HepG2 (cell line): Measurements from ENCODE around the gene GTF2A1. TPM values are rescaled to one million over a fixed set of nuclear protein-coding genes. Genes with fewer than 3 reads are reported as not detected.

Source experiments
- AFF4 ChIP-seq: sonication (generic); formaldehyde crosslinking; IDR thresholded peaks from 2 replicates; pipeline ENCODE4 v1.4.0; 2020; ENCODE audit warnings: missing genetic modification reagents
- AHDC1 ChIP-seq: sonication (generic); formaldehyde crosslinking; IDR thresholded peaks from 2 replicates; pipeline ENCODE4 v1.5.1; 2020; ENCODE audit warnings: mild to moderate bottlenecking, missing genetic modification reagents, borderline replicate concordance
- CBX1 ChIP-seq: IDR thresholded peaks from one replicate; pipeline ENCODE4 v1.6.1; 2016; ENCODE audit warnings: antibody characterized with exemption, low read depth
- NR2F2 ChIP-seq: IDR thresholded peaks from 2 replicates; pipeline ENCODE4 v1.6.1; 2012; ENCODE audit warnings: low read depth, inconsistent platforms, borderline replicate concordance
- RNF219 ChIP-seq: sonication (generic); formaldehyde crosslinking; IDR thresholded peaks from 2 replicates; pipeline ENCODE4 v1.5.0; 2020; ENCODE audit warnings: mild to moderate bottlenecking, missing genetic modification reagents
- SOX13 ChIP-seq, 3 experiments: fragments of 450-650 bp in 1 of 3; sonication (generic) in 1 of 3; formaldehyde crosslinking in 1 of 3; IDR thresholded peaks in 2 of 3; conservative IDR thresholded peaks in 1 of 3; 2 replicates each; pipeline versions ENCODE4 v1.5.0 to v1.6.1; 2016 to 2020; ENCODE audit warnings: antibody characterized with exemption in 1 of 3, mild to moderate bottlenecking in 1 of 3, missing compliant biosample characterization in 1 of 3, missing genetic modification reagents in 1 of 3, moderate library complexity in 1 of 3
- SP2 ChIP-seq: sonication (generic); formaldehyde crosslinking; IDR thresholded peaks from 2 replicates; pipeline ENCODE4 v1.5.1; 2020; ENCODE audit warnings: mild to moderate bottlenecking, missing genetic modification reagents
- SRF ChIP-seq: IDR thresholded peaks from 2 replicates; pipeline ENCODE4 v1.6.1; 2011; ENCODE audit warnings: mild to moderate bottlenecking, low read depth, low read length, moderate library complexity
- TBX2 ChIP-seq: sonication (generic); formaldehyde crosslinking; IDR thresholded peaks from 2 replicates; pipeline ENCODE4 v1.5.0; 2020; ENCODE audit warnings: missing genetic modification reagents, mild to moderate bottlenecking, borderline replicate concordance
- TFDP1 ChIP-seq: IDR thresholded peaks from 2 replicates; pipeline ENCODE4 v1.6.1; 2016; ENCODE audit warnings: missing compliant biosample characterization, missing genetic modification reagents, borderline replicate concordance
- U2AF2 ChIP-seq: fragments of 200-400 bp; formaldehyde crosslinking; IDR thresholded peaks from 2 replicates; pipeline ENCODE4 v1.6.1; 2017; ENCODE audit warnings: low read depth, mild to moderate bottlenecking, low read length
- ZNF296 ChIP-seq: sonication (generic); formaldehyde crosslinking; conservative IDR thresholded peaks from 2 replicates; pipeline ENCODE4 v1.5.0; 2020; ENCODE audit warnings: mild to moderate bottlenecking, missing genetic modification reagents
- ZNF329 ChIP-seq: sonication (generic); formaldehyde crosslinking; IDR thresholded peaks from 2 replicates; pipeline ENCODE4 v1.9.0; 2021; ENCODE audit warnings: low read depth, mild to moderate bottlenecking, missing genetic modification reagents
- polyA plus RNA-seq, 8 experiments: library from polyadenylated mRNA; depleted of rRNA in 3 of 8; stranded (reverse) in 7 of 8; unstranded in 1 of 8; fragments of >200 nt; fragmentation: Illumina TruSeq in 4 of 8; extraction: Trizol in 4 of 8; gene quantifications; 2 replicates each; pipeline versions ENCODE4 v1.2.1 to v1.2.3, GENCODE V29; 2011 to 2016; ENCODE audit warnings: low read depth in 4 of 8, missing spikeins in 1 of 8, mixed read lengths in 1 of 8; ENCODE audit not compliant: insufficient read depth in 1 of 8
- total RNA-seq, 5 experiments: library from RNA; depleted of rRNA; stranded (reverse); fragments of >200 nt; fragmentation: Illumina TruSeq; extraction: Trizol; gene quantifications; 2 replicates each; pipeline ENCODE4 v1.2.3, GENCODE V29; 2016; ENCODE audit warnings: low read depth in 1 of 5

The GTF2A1 gene
- total and polyA plus RNA-seq, 2 of the 13 experiments (the other 11 are each of a cell fraction or from before 2014, with no cell fraction given): 14.9 to 17.5 TPM

GRCh38 chr14:81220830-81221578, at the start of gene GTF2A1 (continued):
- TF ChIP-seq TFDP1 (CRISPR knock-in tag) (peak; percentile 88), SP2 (CRISPR knock-in tag) (no peak), RNF219 (CRISPR knock-in tag) (0 out of 2 replicates have a peak, but pooled peaks have one; percentile 77), U2AF2 (0 out of 2 replicates have a peak, but pooled peaks have one; percentile 76), ZNF329 (CRISPR knock-in tag) (peak; percentile 73; the same call in 1 of the 2 replicates), CBX1 (peak; percentile 44), SRF (peak; percentile 45; the same call in 1 of the 2 replicates), AHDC1 (CRISPR knock-in tag) (peak; percentile 61), AFF4 (CRISPR knock-in tag) (no peak), TBX2 (CRISPR knock-in tag) (peak; percentile 89; the same call in 1 of the 2 replicates), ZNF296 (no peak), SOX13 (IDR thresholded peaks at IDR 0.05) (0 out of 2 replicates have a peak, but pooled peaks have one; percentile 10), SOX13 (CRISPR knock-in tag; conservative IDR thresholded peaks at IDR 0.05 in 1 of 2, IDR thresholded peaks at IDR 0.05 in 1 of 2) (peak in 1 of 2 experiments; percentile 10; a peak in 1 of 4 replicates), NR2F2 (no peak; the same call in 1 of the 2 replicates)
